CD4-positive, alpha-beta T cell (primary cell): ENCODE data around the gene GPSM1. TPM values are rescaled to one million over a fixed set of nuclear protein-coding genes. Genes with fewer than 3 reads are reported as not detected.

Source experiments
- ATAC-seq: fragments of 200-7000 bp; cut with Tn5 transposase; one replicate; pipeline ENCODE4 v1.10.0; 2022; ENCODE audit warnings: mild to moderate bottlenecking; ENCODE audit not compliant: poor library complexity
- CTCF ChIA-PET: fragments of 350-600 bp; sonication (Branson Sonifier 250); formaldehyde crosslinking; loops from one replicate; lab custom pipeline; 2021; ENCODE audit warnings: antibody characterized with exemption, inconsistent platforms; lab: Charles Lee
- POLR2A ChIA-PET: fragments of 350-600 bp; sonication (Branson Sonifier 250); formaldehyde crosslinking; loops from one replicate; lab custom pipeline; 2021; ENCODE audit warnings: antibody characterized with exemption, inconsistent platforms; lab: Charles Lee
- DNase-seq, 14 experiments: peaks; one replicate each; pipeline ENCODE4 v3.0.0-alpha.2; 2013 to 2020; ENCODE audit warnings: mixed read lengths in 2 of 14
- H3K27ac ChIP-seq, 2 donors: one replicate each; pipeline versions ENCODE4 v1.5.1 to v1.7.0; 2013; ENCODE audit warnings: low read length in 2 of 2, low read depth in 1 of 2, mild to moderate bottlenecking in 1 of 2
- H3K27me3 ChIP-seq, 2 experiments: 1 replicate in 1 of 2; 2 replicates in 1 of 2; pipeline versions ENCODE4 v1.6.1 to v1.7.0; 2013; ENCODE audit warnings: low read length in 2 of 2, control low read depth in 1 of 2, mild to moderate bottlenecking in 1 of 2, moderate library complexity in 1 of 2; ENCODE audit not compliant: insufficient read depth in 2 of 2, control insufficient read depth in 1 of 2
- H3K36me3 ChIP-seq: one replicate; pipeline ENCODE4 v1.6.1; 2013; ENCODE audit warnings: low read length, control low read depth; ENCODE audit not compliant: insufficient read depth
- H3K4me1 ChIP-seq: one replicate; pipeline ENCODE4 v1.6.1; 2013; ENCODE audit warnings: low read length, control low read depth; ENCODE audit not compliant: insufficient read depth
- H3K4me3 ChIP-seq: one replicate; pipeline ENCODE4 v1.5.1; 2013; ENCODE audit warnings: mild to moderate bottlenecking, low read length, moderate library complexity
- H3K9me3 ChIP-seq, 2 experiments: 1 replicate in 1 of 2; 2 replicates in 1 of 2; pipeline versions ENCODE4 v1.6.1 to v1.7.0; 2013; ENCODE audit warnings: low read length in 2 of 2, mild to moderate bottlenecking in 2 of 2, control low read depth in 1 of 2, moderate library complexity in 1 of 2; ENCODE audit not compliant: control insufficient read depth in 1 of 2, insufficient read depth in 1 of 2
- H3K27ac Mint-ChIP-seq: one replicate; pipeline ENCODE4 v1.8.0; 2020; ENCODE audit warnings: mixed read lengths
- H3K27me3 Mint-ChIP-seq: one replicate; pipeline ENCODE4 v1.8.0; 2021; ENCODE audit warnings: mixed read lengths
- H3K36me3 Mint-ChIP-seq: one replicate; pipeline ENCODE4 v1.8.0; 2021; ENCODE audit warnings: low read depth, mixed read lengths
- H3K4me1 Mint-ChIP-seq: one replicate; pipeline ENCODE4 v1.8.0; 2021; ENCODE audit warnings: low read depth, mixed read lengths
- H3K4me3 Mint-ChIP-seq: one replicate; pipeline ENCODE4 v1.8.0; 2020; ENCODE audit warnings: mild to moderate bottlenecking, mixed read lengths
- H3K9me3 Mint-ChIP-seq: one replicate; pipeline ENCODE4 v1.8.0; 2020; ENCODE audit warnings: mixed read lengths
- intact Hi-C, 2 experiments: fragments of 100-400 bp; cut with DNase I in 1 of 2; cut with micrococcal nuclease in 1 of 2; formaldehyde crosslinking; loops; one replicate each; pipeline versions ENCODE4 v1.15.1 to v1.9.0; 2023 to 2025; cut with DNase I, micrococcal nuclease
- total RNA-seq, 174 experiments: library from RNA in 2 of 174; stranded (reverse) in 2 of 174; gene quantifications; one replicate each; pipeline ENCODE4 v1.2.3 and lab custom pipeline; 2021 to 2026
- TF ChIP-seq, protein P1 (sequence below): fragments of 200-600 bp; IDR thresholded peaks from one replicate; pipeline ENCODE4 v1.8.0; 2022; ENCODE audit warnings: antibody characterized with exemption, mild to moderate bottlenecking

GPSM1 gene
- total RNA-seq, 2 experiments from 2014 or later = 7.7 to 8.6 TPM

DNA sequence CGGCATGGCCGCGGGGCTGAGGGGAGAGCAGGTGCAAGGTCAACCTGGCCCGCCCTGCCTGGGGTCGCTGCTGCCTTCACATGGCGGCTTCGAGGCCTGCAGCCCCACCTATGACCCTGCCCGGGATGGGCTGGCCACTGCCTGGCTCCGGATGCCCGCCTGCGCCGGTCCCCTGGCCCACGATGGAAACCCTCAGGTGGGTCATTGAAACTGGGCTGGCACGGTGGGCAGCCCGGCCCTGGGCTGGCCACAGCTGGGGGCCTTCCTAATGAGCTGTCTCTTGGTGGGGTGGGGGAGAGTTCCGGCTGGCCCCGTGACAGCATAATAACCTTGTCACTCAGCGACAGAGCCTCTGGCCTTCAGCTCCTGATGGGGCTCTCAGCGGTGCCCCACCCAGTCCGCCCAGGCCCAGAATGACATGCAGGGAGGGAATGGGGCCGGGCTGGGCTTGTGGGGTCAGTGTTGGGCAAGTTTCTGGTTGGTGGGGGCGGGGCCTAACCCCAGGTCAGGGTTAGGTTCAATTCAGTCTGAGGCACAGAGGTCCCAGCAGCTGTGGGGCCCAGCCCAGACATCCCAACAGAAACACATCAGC lies 23.4 kb upstream of the GPSM1 start, which contains the start of gene CCDC187:
CCDC187 (minus strand) TSS at position 270 of the 592 bp plus-strand sequence; CDS start at position 6, 264 bp downstream.
- Histone ChIP-seq H3K4me3 (no peak within 1 kb of the TSS), H3K4me1 (peaks cover 7% of the 10 kb centered on the region), H3K9me3 (peaks cover 0 to 6% of the 10 kb centered on the region in 2 experiments), H3K36me3 (no peaks in the 10 kb centered on the region), H3K27me3 (no peaks in the 10 kb centered on the region), H3K27ac (no peak within 1 kb of the TSS)
- CTCF ChIA-PET = no interaction called here
- H3K27ac Mint-ChIP-seq = no peak within 1 kb of the TSS
- TF ChIP-seq, protein P1, sequence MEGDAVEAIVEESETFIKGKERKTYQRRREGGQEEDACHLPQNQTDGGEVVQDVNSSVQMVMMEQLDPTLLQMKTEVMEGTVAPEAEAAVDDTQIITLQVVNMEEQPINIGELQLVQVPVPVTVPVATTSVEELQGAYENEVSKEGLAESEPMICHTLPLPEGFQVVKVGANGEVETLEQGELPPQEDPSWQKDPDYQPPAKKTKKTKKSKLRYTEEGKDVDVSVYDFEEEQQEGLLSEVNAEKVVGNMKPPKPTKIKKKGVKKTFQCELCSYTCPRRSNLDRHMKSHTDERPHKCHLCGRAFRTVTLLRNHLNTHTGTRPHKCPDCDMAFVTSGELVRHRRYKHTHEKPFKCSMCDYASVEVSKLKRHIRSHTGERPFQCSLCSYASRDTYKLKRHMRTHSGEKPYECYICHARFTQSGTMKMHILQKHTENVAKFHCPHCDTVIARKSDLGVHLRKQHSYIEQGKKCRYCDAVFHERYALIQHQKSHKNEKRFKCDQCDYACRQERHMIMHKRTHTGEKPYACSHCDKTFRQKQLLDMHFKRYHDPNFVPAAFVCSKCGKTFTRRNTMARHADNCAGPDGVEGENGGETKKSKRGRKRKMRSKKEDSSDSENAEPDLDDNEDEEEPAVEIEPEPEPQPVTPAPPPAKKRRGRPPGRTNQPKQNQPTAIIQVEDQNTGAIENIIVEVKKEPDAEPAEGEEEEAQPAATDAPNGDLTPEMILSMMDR = no peak
- no peaks in the 10 kb centered on the region for H3K27me3 Mint-ChIP-seq
- H3K9me3 Mint-ChIP-seq = no peaks in the 10 kb centered on the region
- no peaks in the 10 kb centered on the region for H3K36me3 Mint-ChIP-seq
- POLR2A ChIA-PET = no interaction called here
- H3K4me1 Mint-ChIP-seq = peaks cover 5% of the 10 kb centered on the region
- ATAC-seq (no peak), DNase-seq (no peak)
- intact Hi-C loops = no loop called here
- H3K4me3 Mint-ChIP-seq = no peak within 1 kb of the TSS

DNA sequence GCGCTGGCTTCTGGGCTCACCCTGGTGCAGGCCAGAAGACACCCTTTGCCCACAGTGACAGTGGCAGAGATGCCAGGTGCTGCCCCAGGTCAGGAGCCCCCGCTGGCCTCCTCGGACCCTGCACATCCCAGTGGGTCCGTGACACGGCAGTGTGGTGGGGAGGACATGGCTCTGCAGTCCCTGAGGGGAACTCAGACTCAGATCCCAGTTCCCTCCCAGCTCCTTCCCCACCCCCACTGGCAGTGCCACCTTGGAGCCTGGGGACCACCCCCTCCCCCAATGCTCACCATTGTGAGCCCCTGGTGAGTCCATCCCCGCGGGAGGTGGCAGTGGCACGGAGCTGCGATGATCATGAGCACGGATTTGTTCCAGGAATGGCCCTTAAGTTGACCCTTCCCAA lies 22.9 kb upstream of the GPSM1 start:
- no peak for ATAC-seq
- Histone ChIP-seq H3K36me3 (no peaks in the 10 kb centered on the region), H3K4me1 (peaks cover 7% of the 10 kb centered on the region), H3K9me3 (peaks cover 0 to 6% of the 10 kb centered on the region in 2 experiments), H3K27ac (no peak overlapping the region), H3K4me3 (no peak overlapping the region), H3K27me3 (peaks cover 4% of the 10 kb centered on the region in 2 experiments)
- ChIA-PET CTCF (no interaction called here), POLR2A (no interaction called here)
- Mint-ChIP-seq H3K4me1 (peaks cover 5% of the 10 kb centered on the region), H3K36me3 (no peaks in the 10 kb centered on the region), H3K4me3 (no peak overlapping the region), H3K9me3 (no peaks in the 10 kb centered on the region), H3K27me3 (no peaks in the 10 kb centered on the region), H3K27ac (no peak overlapping the region)
- DNase-seq = no peak
- TF ChIP-seq, protein P1 = no peak
- intact Hi-C loops = no loop called here

DNA sequence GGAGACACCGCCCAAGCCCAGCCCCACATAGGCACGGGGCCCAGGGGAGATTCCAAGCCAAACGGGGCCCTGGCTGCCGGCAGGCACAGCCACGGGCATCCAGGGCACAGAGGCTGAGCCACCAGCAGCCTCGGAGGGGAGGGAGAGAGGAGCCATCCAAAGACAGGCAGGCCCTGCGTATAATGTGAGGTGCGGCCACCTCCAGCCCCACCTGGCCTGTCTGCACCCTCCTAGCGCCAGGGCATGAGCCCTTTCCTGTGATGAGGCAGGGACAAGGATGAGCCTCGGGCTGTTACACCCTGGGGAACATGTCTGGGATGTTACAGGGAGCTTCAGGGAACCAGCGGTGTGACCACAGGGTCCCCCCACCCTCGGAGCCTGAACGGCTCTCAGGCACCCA lies 22.4 kb upstream of the GPSM1 start:
- Mint-ChIP-seq H3K4me1 (peaks cover 5% of the 10 kb centered on the region), H3K4me3 (no peak overlapping the region), H3K36me3 (no peaks in the 10 kb centered on the region), H3K9me3 (no peaks in the 10 kb centered on the region), H3K27me3 (no peaks in the 10 kb centered on the region), H3K27ac (no peak overlapping the region)
- intact Hi-C loops = no loop called here
- ATAC-seq (no peak), DNase-seq (no peak)
- Histone ChIP-seq H3K27ac (no peak overlapping the region), H3K4me1 (peaks cover 7% of the 10 kb centered on the region), H3K4me3 (no peak overlapping the region), H3K36me3 (no peaks in the 10 kb centered on the region), H3K9me3 (peaks cover 0 to 6% of the 10 kb centered on the region in 2 experiments), H3K27me3 (peaks cover 8 to 10% of the 10 kb centered on the region in 2 experiments)
- CTCF ChIA-PET = no interaction called here
- POLR2A ChIA-PET = no interaction called here
- TF ChIP-seq, protein P1 = no peak
